Stomach (tissue), 4 donors: Measurements from ENCODE around the gene CYB561.

Experiments used
- CTCF ChIP-seq, 7 experiments: fragments of 450-650 bp in 4 of 7; fragments of 200-600 bp in 3 of 7; sonication (generic) in 3 of 7; IDR thresholded peaks; one replicate each; pipeline ENCODE4 v1.5.1; 2016 to 2019; ENCODE audit warnings: antibody characterized with exemption in 7 of 7, control low read depth in 2 of 7, mild to moderate bottlenecking in 1 of 7
- EP300 ChIP-seq: sonication (generic); formaldehyde crosslinking; IDR thresholded peaks from one replicate; pipeline ENCODE4 v1.6.1; 2017; ENCODE audit warnings: antibody characterized with exemption

- TF ChIP-seq EP300 = no peak
- no peak for TF ChIP-seq CTCF (IDR thresholded peaks at IDR 0.05)
Observed at GRCh38 chr17:63433746-63434591, 12.1 kb downstream of the CYB561 start.
